Measurements from ENCODE around the gene PTPN6. TPM values are rescaled to one million over a fixed set of nuclear protein-coding genes. Genes with fewer than 3 reads are reported as not detected.

Gene PTPN6
- total RNA-seq, 1 experiment from 2014 or later = not detected

GRCh38 chr12:6941782-6942181, 9.4 kb upstream of the PTPN6 start:
- no peak for DNase-seq (ENCODE audit: low read depth)

GRCh38 chr12:6942331-6942665, 8.9 kb upstream of the PTPN6 start:
- DNase-seq (ENCODE audit: low read depth) = no peak

GRCh38 chr12:6943389-6943721, 7.8 kb upstream of the PTPN6 start:
- peak; percentile 90 for DNase-seq (ENCODE audit: low read depth)

- peak; percentile 98 for DNase-seq (ENCODE audit: low read depth)
These were observed 7.3 kb upstream of the PTPN6 start, which contains the start of the genes C12orf57 and RNU7-1 for GRCh38 chr12:6943722-6944380. C12orf57 (plus strand) TSS chr12:6944022; CDS start chr12:6944122, 100 bp downstream. RNU7-1 (plus strand) TSS chr12:6943816.

- peak; percentile 96 for DNase-seq (ENCODE audit: low read depth)
These were observed 6.6 kb upstream of the PTPN6 start for GRCh38 chr12:6944381-6945186.

- DNase-seq (ENCODE audit: low read depth) = no peak
These were observed 5.5 kb upstream of the PTPN6 start for GRCh38 chr12:6945613-6946012.

- no peak for DNase-seq (ENCODE audit: low read depth)
These were observed 4.9 kb upstream of the PTPN6 start for GRCh38 chr12:6946033-6946919.

- no peak for DNase-seq (ENCODE audit: low read depth)
These were observed 4.2 kb upstream of the PTPN6 start for GRCh38 chr12:6946920-6947374.

GRCh38 chr12:6947615-6948014, 3.5 kb upstream of the PTPN6 start:
- no peak for DNase-seq (ENCODE audit: low read depth)

GRCh38 chr12:6948873-6949594, 2.1 kb upstream of the PTPN6 start:
- DNase-seq (ENCODE audit: low read depth) = no peak

GRCh38 chr12:6950401-6950801, 755 bp upstream of the PTPN6 start:
- DNase-seq (ENCODE audit: low read depth) = no peak

- no peak for DNase-seq (ENCODE audit: low read depth)
These were observed 480 bp downstream of the PTPN6 start for GRCh38 chr12:6951551-6952120.

GRCh38 chr12:6952121-6952862, 1.1 kb downstream of the PTPN6 start:
- no peak for DNase-seq (ENCODE audit: low read depth)

GRCh38 chr12:6952863-6953441, 1.8 kb downstream of the PTPN6 start:
- no peak for DNase-seq (ENCODE audit: low read depth)

- no peak for DNase-seq (ENCODE audit: low read depth)
These were observed 2.5 kb downstream of the PTPN6 start for GRCh38 chr12:6953442-6954315.

- DNase-seq (ENCODE audit: low read depth) = no peak
These were observed 3.4 kb downstream of the PTPN6 start for GRCh38 chr12:6954316-6955107.

GRCh38 chr12:6955108-6956020, 4.2 kb downstream of the PTPN6 start:
- DNase-seq (ENCODE audit: low read depth) = no peak

Measured in Daoy (cell line).